HCT116 (cell line): ENCODE data around the gene LLCFC1.

ENCODE experiments used
- CTCF ChIP-seq, 3 experiments: fragments of 200-600 bp in 1 of 3; sonication (generic) in 1 of 3; IDR thresholded peaks in 2 of 3; conservative IDR thresholded peaks in 1 of 3; 2 replicates each; pipeline ENCODE4 v1.5.1; 2012 to 2017; ENCODE audit warnings: low read depth in 2 of 3, low read length in 2 of 3, antibody characterized with exemption in 1 of 3, borderline replicate concordance in 1 of 3, control low read depth in 1 of 3, mild to moderate bottlenecking in 1 of 3, mixed read lengths in 1 of 3, mixed run types in 1 of 3, moderate library complexity in 1 of 3; ENCODE audit not compliant: insufficient read depth in 1 of 3
- EGR1 ChIP-seq: IDR thresholded peaks from 2 replicates; pipeline ENCODE4 v1.6.1; 2012; ENCODE audit warnings: low read depth
- ELF1 ChIP-seq: IDR thresholded peaks from 2 replicates; pipeline ENCODE4 v1.6.1; 2012; ENCODE audit warnings: low read depth, borderline replicate concordance
- EZH2 ChIP-seq: fragments of 200-600 bp; sonication (generic); IDR thresholded peaks from 2 replicates; pipeline ENCODE4 v1.6.1; 2017; ENCODE audit warnings: antibody characterized with exemption, mixed run types
- EZH2phosphoT487 ChIP-seq: fragments of 200-600 bp; IDR thresholded peaks from 2 replicates; pipeline ENCODE4 v1.6.1; 2018; ENCODE audit warnings: antibody characterized with exemption, borderline replicate concordance
- FOSL1 ChIP-seq: IDR thresholded peaks from 2 replicates; pipeline ENCODE4 v1.6.1; 2012; ENCODE audit warnings: low read depth
- POLR2A ChIP-seq: IDR thresholded peaks from 2 replicates; pipeline ENCODE4 v1.7.0; 2011; ENCODE audit warnings: borderline replicate concordance; ENCODE audit not compliant: insufficient read depth, insufficient read length; ENCODE audit errors: extremely low read depth
- POLR2AphosphoS5 ChIP-seq: IDR thresholded peaks from 2 replicates; pipeline ENCODE4 v1.6.1; 2011; ENCODE audit warnings: mild to moderate bottlenecking, low read depth, low read length, moderate library complexity
- REST ChIP-seq: IDR thresholded peaks from 2 replicates; pipeline ENCODE4 v1.6.1; 2012; ENCODE audit warnings: low read depth
- SP1 ChIP-seq: IDR thresholded peaks from 2 replicates; pipeline ENCODE4 v1.6.1; 2012; ENCODE audit warnings: low read depth
- SRF ChIP-seq: IDR thresholded peaks from 2 replicates; pipeline ENCODE4 v1.6.1; 2012; ENCODE audit warnings: low read depth
- YY1 ChIP-seq: IDR thresholded peaks from 2 replicates; pipeline ENCODE4 v1.6.1; 2011; ENCODE audit warnings: low read length, low read depth, moderate library complexity, mild to moderate bottlenecking; ENCODE audit not compliant: insufficient replicate concordance; ENCODE audit errors: extremely low read depth
- TF ChIP-seq, protein P1 (sequence below): IDR thresholded peaks from 2 replicates; pipeline ENCODE4 v1.6.1; 2012

GRCh38 chr7:142961973-142962926 lies 23.0 kb downstream of the LLCFC1 start, which contains the start of gene KEL:
- TF ChIP-seq ELF1: no peak
- no peak for TF ChIP-seq CTCF (IDR thresholded peaks at IDR 0.05 in 2 of 3, conservative IDR thresholded peaks at IDR 0.05 in 1 of 3; ENCODE audit: borderline replicate concordance in 1 of 3, insufficient read depth in 1 of 3, low read depth in 2 of 3, low read length in 2 of 3)
- no peak for TF ChIP-seq REST
- no peak for TF ChIP-seq EZH2
- TF ChIP-seq POLR2AphosphoS5: no peak
- TF ChIP-seq SP1: no peak
- no peak for TF ChIP-seq YY1
- TF ChIP-seq EGR1: no peak
- TF ChIP-seq POLR2A: no peak
- TF ChIP-seq SRF: no peak
- TF ChIP-seq EZH2phosphoT487: no peak
- TF ChIP-seq FOSL1: no peak
- TF ChIP-seq, protein P1, sequence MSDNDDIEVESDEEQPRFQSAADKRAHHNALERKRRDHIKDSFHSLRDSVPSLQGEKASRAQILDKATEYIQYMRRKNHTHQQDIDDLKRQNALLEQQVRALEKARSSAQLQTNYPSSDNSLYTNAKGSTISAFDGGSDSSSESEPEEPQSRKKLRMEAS: no peak
